HepG2 (cell line): ENCODE measurements around the gene KIAA0232. TPM values are rescaled to one million over a fixed set of nuclear protein-coding genes. Genes with fewer than 3 reads are reported as not detected.
A peak's percentile ranks its signal among the peaks of the same experiment; 100 is the strongest.

Experiments used
- ATF3 ChIP-seq: sonication (generic); formaldehyde crosslinking; IDR thresholded peaks from 2 replicates; pipeline ENCODE4 v1.4.0; 2020; ENCODE audit warnings: missing genetic modification reagents
- BCL3 ChIP-seq: sonication (generic); formaldehyde crosslinking; IDR thresholded peaks from 2 replicates; pipeline ENCODE4 v1.5.1; 2020; ENCODE audit warnings: mild to moderate bottlenecking, missing genetic modification reagents, moderate library complexity
- FOXP4 ChIP-seq: sonication (generic); formaldehyde crosslinking; IDR thresholded peaks from 2 replicates; pipeline ENCODE4 v1.4.0; 2020; ENCODE audit warnings: missing genetic modification reagents
- GATAD1 ChIP-seq: IDR thresholded peaks from 2 replicates; pipeline ENCODE4 v1.6.1; 2016; ENCODE audit warnings: missing genetic modification reagents, missing compliant biosample characterization
- HMGXB3 ChIP-seq: sonication (generic); formaldehyde crosslinking; IDR thresholded peaks from 2 replicates; pipeline ENCODE4 v1.4.0; 2020; ENCODE audit warnings: missing genetic modification reagents, borderline replicate concordance
- IRF2 ChIP-seq: IDR thresholded peaks from 2 replicates; pipeline ENCODE4 v1.6.1; 2018; ENCODE audit warnings: missing genetic modification reagents, missing compliant biosample characterization
- KMT2A ChIP-seq: sonication (generic); formaldehyde crosslinking; IDR thresholded peaks from 2 replicates; pipeline ENCODE4 v1.4.0; 2020; ENCODE audit warnings: missing genetic modification reagents
- LCORL ChIP-seq, 2 experiments: fragments of 450-650 bp in 1 of 2; sonication (generic) in 1 of 2; formaldehyde crosslinking in 1 of 2; IDR thresholded peaks; 2 replicates each; pipeline versions ENCODE4 v1.5.0 to v1.6.1; 2017 to 2020; ENCODE audit warnings: antibody characterized with exemption in 1 of 2, missing genetic modification reagents in 1 of 2
- NAIF1 ChIP-seq: sonication (generic); formaldehyde crosslinking; IDR thresholded peaks from 2 replicates; pipeline ENCODE4 v1.5.0; 2020; ENCODE audit warnings: mild to moderate bottlenecking, missing genetic modification reagents, borderline replicate concordance
- PAX8 ChIP-seq: sonication (generic); formaldehyde crosslinking; IDR thresholded peaks from 2 replicates; pipeline ENCODE4 v1.8.0; 2022; ENCODE audit warnings: mild to moderate bottlenecking, missing genetic modification reagents, borderline replicate concordance
- RORA ChIP-seq: sonication (generic); formaldehyde crosslinking; IDR thresholded peaks from 2 replicates; pipeline ENCODE4 v1.5.0; 2020; ENCODE audit warnings: mild to moderate bottlenecking, missing genetic modification reagents, moderate library complexity
- TERF1 ChIP-seq: sonication (generic); formaldehyde crosslinking; IDR thresholded peaks from 2 replicates; pipeline ENCODE4 v1.8.0; 2022; ENCODE audit warnings: mild to moderate bottlenecking, missing genetic modification reagents, moderate library complexity
- ZBTB37 ChIP-seq: sonication (generic); formaldehyde crosslinking; IDR thresholded peaks from 2 replicates; pipeline ENCODE4 v1.4.0; 2020; ENCODE audit warnings: mild to moderate bottlenecking, missing genetic modification reagents
- ZNF253 ChIP-seq: sonication (generic); formaldehyde crosslinking; IDR thresholded peaks from 2 replicates; pipeline ENCODE4 v1.8.0; 2022; ENCODE audit warnings: mild to moderate bottlenecking, missing genetic modification reagents, borderline replicate concordance
- ZNF337 ChIP-seq: sonication (generic); formaldehyde crosslinking; IDR thresholded peaks from 2 replicates; pipeline ENCODE4 v1.5.1; 2020; ENCODE audit warnings: missing genetic modification reagents, low read depth, mild to moderate bottlenecking, borderline replicate concordance
- polyA plus RNA-seq, 8 experiments: library from polyadenylated mRNA; depleted of rRNA in 3 of 8; stranded (reverse) in 7 of 8; unstranded in 1 of 8; fragments of >200 nt; fragmentation: Illumina TruSeq in 4 of 8; extraction: Trizol in 4 of 8; gene quantifications; 2 replicates each; pipeline versions ENCODE4 v1.2.1 to v1.2.3, GENCODE V29; 2011 to 2016; ENCODE audit warnings: low read depth in 4 of 8, missing spikeins in 1 of 8, mixed read lengths in 1 of 8; ENCODE audit not compliant: insufficient read depth in 1 of 8
- total RNA-seq, 5 experiments: library from RNA; depleted of rRNA; stranded (reverse); fragments of >200 nt; fragmentation: Illumina TruSeq; extraction: Trizol; gene quantifications; 2 replicates each; pipeline ENCODE4 v1.2.3, GENCODE V29; 2016; ENCODE audit warnings: low read depth in 1 of 5

Gene KIAA0232
- total and polyA plus RNA-seq, 2 of the 13 experiments (the other 11 are each of a cell fraction or from before 2014, with no cell fraction given): 7.8 to 17.1 TPM

GRCh38 chr4:6929812-6930464 lies 147.4 kb downstream of the KIAA0232 start (continued):
- TF ChIP-seq HMGXB3 (CRISPR knock-in tag) (no peak), TERF1 (no peak), ZNF337 (no peak), PAX8 (no peak), IRF2 (peak; percentile 31; the same call in 1 of the 2 replicates), KMT2A (CRISPR knock-in tag) (peak; percentile 71; the same call in 1 of the 2 replicates), ZBTB37 (no peak), ZNF253 (no peak), RORA (CRISPR knock-in tag) (no peak), ATF3 (CRISPR knock-in tag) (no peak), BCL3 (CRISPR knock-in tag) (no peak), NAIF1 (CRISPR knock-in tag) (no peak), LCORL (IDR thresholded peaks at IDR 0.05) (no peak), LCORL (CRISPR knock-in tag; IDR thresholded peaks at IDR 0.05) (peak; percentile 77; the same call in 1 of the 2 replicates), GATAD1 (CRISPR knock-in tag) (no peak), FOXP4 (peak; percentile 29; the same call in 1 of the 2 replicates)
